ENCODE data around the gene COQ8B.
"Not testable (repeated sequence)": the region's sequence is repeated elsewhere in the genome, so short reads cannot be mapped to it uniquely, and the experiment has no call there.

Gene COQ8B

GRCh38 chr19:40741527-40742390, 25.1 kb upstream of the COQ8B start:
- DNase-seq = no peak

- DNase-seq = no peak
Measured at GRCh38 chr19:40740747-40741146, 24.1 kb upstream of the COQ8B start.

- no peak for DNase-seq
Measured at GRCh38 chr19:40739871-40740703, 23.4 kb upstream of the COQ8B start.

- DNase-seq = no peak
Measured at GRCh38 chr19:40739030-40739839, 22.5 kb upstream of the COQ8B start.

GRCh38 chr19:40737102-40737644, 20.5 kb upstream of the COQ8B start:
- no peak for DNase-seq

- no peak for DNase-seq
Measured at GRCh38 chr19:40736661-40737060, 20.0 kb upstream of the COQ8B start.

- DNase-seq = no peak
Measured at GRCh38 chr19:40735013-40735771, 18.5 kb upstream of the COQ8B start.

GRCh38 chr19:40733149-40733548, 16.5 kb upstream of the COQ8B start:
- DNase-seq = no peak

- not testable (repeated sequence) for DNase-seq
Measured at GRCh38 chr19:40732304-40732703, 15.6 kb upstream of the COQ8B start.

- DNase-seq = not testable (repeated sequence)
Measured at GRCh38 chr19:40730065-40730464, 13.4 kb upstream of the COQ8B start.

- no peak for DNase-seq
Measured at GRCh38 chr19:40726279-40726678, 9.6 kb upstream of the COQ8B start.

- no peak for DNase-seq
Measured at GRCh38 chr19:40724855-40725254, 8.2 kb upstream of the COQ8B start.

- no peak for DNase-seq
Measured at GRCh38 chr19:40724315-40724714, 7.6 kb upstream of the COQ8B start.

GRCh38 chr19:40723661-40724254, 7.1 kb upstream of the COQ8B start:
- no peak for DNase-seq

- DNase-seq = no peak
Measured at GRCh38 chr19:40721936-40722661, 5.4 kb upstream of the COQ8B start.

GRCh38 chr19:40721140-40721486, 4.4 kb upstream of the COQ8B start:
- no peak for DNase-seq

- DNase-seq = no peak
Measured at GRCh38 chr19:40719414-40719894, 2.8 kb upstream of the COQ8B start.

GRCh38 chr19:40718774-40719391, 2.2 kb upstream of the COQ8B start:
- no peak for DNase-seq

- no peak for DNase-seq
Measured at GRCh38 chr19:40717880-40718773, 1.4 kb upstream of the COQ8B start.

Data from CD4-positive, alpha-beta T cell treated with Interleukin-15 for 1 hour (primary cell).